ENCODE measurements around the gene COTL1.
"Not testable (repeated sequence)": the region's sequence is repeated elsewhere in the genome, so short reads cannot be mapped to it uniquely, and the experiment has no call there.

Gene COTL1

DNA sequence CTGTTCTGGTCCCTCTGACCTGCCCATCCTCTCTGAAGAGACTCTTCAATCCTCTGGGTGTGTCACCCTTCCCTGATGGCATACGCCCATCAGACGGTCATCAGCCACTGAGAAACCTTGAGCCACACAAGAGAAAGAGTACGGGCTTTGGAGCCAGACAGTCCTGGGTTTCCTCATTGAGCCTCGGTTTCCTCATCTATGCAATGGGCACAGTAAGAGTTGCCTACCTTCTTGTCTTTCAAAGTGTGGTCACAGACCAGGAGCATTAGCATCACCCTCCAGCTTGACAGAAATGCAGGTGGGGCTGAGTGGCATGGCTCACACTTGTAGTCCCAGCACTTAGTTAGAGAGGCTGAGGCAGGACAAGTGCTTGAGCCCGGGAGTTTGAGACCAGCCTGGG, 87.3 kb downstream of the COTL1 start:
- H3K36me3 Mint-ChIP-seq (ENCODE audit: insufficient read depth), result no peaks in the 10 kb centered on the region
- H3K27ac Mint-ChIP-seq (ENCODE audit: low read depth), result no peak overlapping the region
- ATAC-seq (replicated peaks; ENCODE audit: extremely low read depth, poor library complexity, severe bottlenecking) (no peak), DNase-seq (ENCODE audit: low spot score in 2 of 2) (no peak)
- no peaks in the 10 kb centered on the region for H3K4me1 Mint-ChIP-seq
- no peaks in the 10 kb centered on the region for H3K27me3 Mint-ChIP-seq
- H3K9me3 Mint-ChIP-seq, result peaks cover 8% of the 10 kb centered on the region
- no peak overlapping the region for H3K4me3 Mint-ChIP-seq

DNA sequence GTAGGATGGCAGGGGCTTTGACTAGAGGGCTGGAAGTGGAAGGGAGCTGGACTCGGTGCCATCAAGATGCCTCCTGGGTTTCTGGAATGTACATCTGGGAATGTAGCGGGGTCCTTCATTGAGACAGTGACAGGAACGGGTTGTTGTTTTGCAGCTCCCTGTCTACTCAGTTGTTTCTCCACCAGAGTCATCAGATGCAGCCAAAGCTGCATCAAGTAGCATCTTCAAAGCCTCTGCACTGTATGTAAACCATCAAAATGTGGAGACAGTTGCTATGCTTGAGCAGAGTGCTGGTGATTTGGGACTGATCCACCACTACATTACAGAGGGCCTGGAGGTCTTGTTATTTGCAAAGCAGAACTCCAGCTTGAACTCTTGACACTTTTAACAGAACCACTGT, 88.3 kb downstream of the COTL1 start:
- no peaks in the 10 kb centered on the region for H3K36me3 Mint-ChIP-seq (ENCODE audit: insufficient read depth)
- peaks cover 8% of the 10 kb centered on the region for H3K9me3 Mint-ChIP-seq
- no peak overlapping the region for H3K27ac Mint-ChIP-seq (ENCODE audit: low read depth)
- DNase-seq (ENCODE audit: low spot score in 2 of 2) (no peak), ATAC-seq (replicated peaks; ENCODE audit: extremely low read depth, poor library complexity, severe bottlenecking) (no peak)
- H3K4me3 Mint-ChIP-seq, result no peak overlapping the region
- H3K27me3 Mint-ChIP-seq, result no peaks in the 10 kb centered on the region
- no peaks in the 10 kb centered on the region for H3K4me1 Mint-ChIP-seq

GRCh38 chr16:84528322-84528721, 89.6 kb downstream of the COTL1 start:
- peaks cover 8% of the 10 kb centered on the region for H3K9me3 Mint-ChIP-seq
- no peaks in the 10 kb centered on the region for H3K27me3 Mint-ChIP-seq
- ATAC-seq (replicated peaks; ENCODE audit: extremely low read depth, poor library complexity, severe bottlenecking) (no peak), DNase-seq (ENCODE audit: low spot score in 2 of 2) (no peak)
- no peak overlapping the region for H3K27ac Mint-ChIP-seq (ENCODE audit: low read depth)
- H3K4me3 Mint-ChIP-seq, result no peak overlapping the region
- H3K4me1 Mint-ChIP-seq, result no peaks in the 10 kb centered on the region
- H3K36me3 Mint-ChIP-seq (ENCODE audit: insufficient read depth), result no peaks in the 10 kb centered on the region

DNA sequence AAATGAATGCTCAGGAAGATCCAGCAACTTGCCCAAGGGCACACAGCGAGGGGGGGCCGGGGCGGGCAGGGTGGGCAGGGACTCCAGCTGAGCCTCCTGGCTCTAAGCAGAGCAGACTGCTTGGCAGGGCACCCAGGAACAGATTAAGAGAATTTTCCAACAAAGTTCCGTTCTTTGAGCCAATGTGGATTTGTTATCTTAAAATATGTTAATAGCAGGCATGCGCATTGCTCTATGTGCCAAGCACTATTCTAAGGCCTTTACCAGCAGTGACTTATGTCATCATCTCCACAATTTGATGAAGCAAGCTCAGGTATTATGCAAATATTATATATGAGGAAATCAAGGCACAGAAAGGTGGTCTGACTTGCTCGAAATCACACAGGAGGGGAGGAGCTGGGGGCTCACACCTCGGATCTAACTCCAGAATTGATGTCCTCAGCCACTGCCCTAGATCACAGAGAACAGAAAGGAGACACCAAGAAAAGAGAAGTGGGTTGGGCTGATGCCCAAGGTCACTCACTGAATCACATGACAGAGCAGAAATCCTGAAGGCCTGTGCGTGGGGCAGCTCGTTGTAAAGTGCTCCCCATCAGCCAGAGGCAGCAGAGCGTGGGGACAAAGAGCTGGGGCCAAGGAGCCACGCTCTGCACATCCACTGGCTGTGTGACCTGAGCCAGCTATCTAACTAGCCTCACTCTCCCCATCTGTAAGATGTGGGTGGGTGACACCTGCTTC, 90.2 kb downstream of the COTL1 start:
- Mint-ChIP-seq H3K4me3 (no peak overlapping the region), H3K4me1 (no peaks in the 10 kb centered on the region), H3K27ac (ENCODE audit: low read depth) (no peak overlapping the region), H3K27me3 (no peaks in the 10 kb centered on the region), H3K36me3 (ENCODE audit: insufficient read depth) (no peaks in the 10 kb centered on the region), H3K9me3 (peaks cover 8% of the 10 kb centered on the region)
- no peak for DNase-seq (ENCODE audit: low spot score in 2 of 2)
- ATAC-seq (replicated peaks; ENCODE audit: extremely low read depth, poor library complexity, severe bottlenecking), result no peak

DNA sequence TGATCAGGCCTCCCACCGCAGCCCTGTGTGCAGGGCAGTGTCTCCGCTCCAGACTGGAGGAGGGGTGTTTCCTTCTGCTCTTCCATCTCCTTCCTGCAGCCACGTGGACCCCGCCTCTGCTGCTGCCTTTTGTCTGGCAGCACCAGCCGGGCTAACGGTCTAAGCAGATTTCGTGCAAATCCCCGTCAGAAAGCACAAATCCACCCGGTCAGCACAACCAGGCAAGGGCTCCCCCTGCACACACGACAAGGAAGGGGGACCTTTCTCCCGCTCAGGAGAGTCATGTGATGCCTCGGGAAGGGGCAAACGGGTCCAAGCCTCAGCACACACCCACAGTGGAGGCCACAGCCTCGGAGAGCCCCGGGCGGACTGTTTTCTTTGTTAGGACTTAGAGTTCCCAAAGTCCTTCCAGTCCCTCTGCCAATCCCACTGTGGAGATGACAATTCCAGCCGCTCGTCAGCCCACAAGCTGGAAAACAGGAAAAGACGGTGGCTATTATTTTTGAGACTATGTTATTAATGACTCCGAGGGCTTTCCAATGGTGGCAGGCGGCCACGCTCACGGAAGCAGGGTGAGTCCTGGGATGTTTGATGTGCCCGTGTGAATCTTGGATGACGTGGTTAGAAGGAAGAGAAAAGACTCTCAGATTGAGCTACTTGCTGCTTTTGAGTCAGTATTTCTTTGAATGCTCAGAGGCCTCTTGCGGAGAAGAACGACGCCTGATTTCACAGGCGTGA, 90.9 kb downstream of the COTL1 start:
- no peaks in the 10 kb centered on the region for H3K4me1 Mint-ChIP-seq
- no peaks in the 10 kb centered on the region for H3K36me3 Mint-ChIP-seq (ENCODE audit: insufficient read depth)
- H3K27me3 Mint-ChIP-seq, result no peaks in the 10 kb centered on the region
- H3K4me3 Mint-ChIP-seq, result no peak overlapping the region
- ATAC-seq (replicated peaks; ENCODE audit: extremely low read depth, poor library complexity, severe bottlenecking) (no peak), DNase-seq (ENCODE audit: low spot score in 2 of 2) (no peak)
- H3K9me3 Mint-ChIP-seq, result peaks cover 8% of the 10 kb centered on the region
- H3K27ac Mint-ChIP-seq (ENCODE audit: low read depth), result no peak overlapping the region

DNA sequence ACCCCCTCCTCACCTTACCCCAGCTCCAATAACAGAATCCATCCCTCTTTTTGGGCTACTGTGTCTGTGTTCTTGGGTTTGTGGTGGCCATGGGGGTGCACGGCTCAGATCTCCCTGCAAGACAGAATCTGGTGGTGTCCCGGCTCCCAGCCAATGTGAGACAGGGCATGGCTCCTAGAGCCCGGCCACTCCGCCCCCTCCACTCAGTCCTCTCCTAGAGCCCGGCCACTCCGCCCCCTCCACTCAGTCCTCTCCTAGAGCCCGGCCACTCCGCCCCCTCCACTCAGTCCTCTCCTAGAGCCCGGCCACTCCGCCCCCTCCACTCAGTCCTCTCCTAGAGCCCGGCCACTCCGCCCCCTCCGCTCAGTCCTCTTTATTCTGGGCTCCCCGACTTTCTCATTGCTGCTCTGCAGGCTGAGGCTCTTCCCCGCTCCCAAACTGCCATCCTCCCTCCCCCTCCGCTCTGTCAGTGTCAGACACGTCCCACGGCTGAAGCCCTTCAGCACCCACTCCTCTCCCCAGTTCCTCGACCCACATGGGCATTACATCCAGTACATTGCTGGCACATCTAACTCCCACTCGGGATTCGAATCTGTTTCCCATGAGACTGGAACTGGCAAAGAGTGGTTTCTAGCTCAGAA, 92.8 kb downstream of the COTL1 start:
- not testable (repeated sequence) for DNase-seq (ENCODE audit: low spot score in 2 of 2); H3K27ac Mint-ChIP-seq (ENCODE audit: low read depth); H3K4me3 Mint-ChIP-seq; H3K36me3 Mint-ChIP-seq (ENCODE audit: insufficient read depth); H3K27me3 Mint-ChIP-seq; H3K9me3 Mint-ChIP-seq; ATAC-seq (replicated peaks; ENCODE audit: extremely low read depth, poor library complexity, severe bottlenecking); H3K4me1 Mint-ChIP-seq

DNA sequence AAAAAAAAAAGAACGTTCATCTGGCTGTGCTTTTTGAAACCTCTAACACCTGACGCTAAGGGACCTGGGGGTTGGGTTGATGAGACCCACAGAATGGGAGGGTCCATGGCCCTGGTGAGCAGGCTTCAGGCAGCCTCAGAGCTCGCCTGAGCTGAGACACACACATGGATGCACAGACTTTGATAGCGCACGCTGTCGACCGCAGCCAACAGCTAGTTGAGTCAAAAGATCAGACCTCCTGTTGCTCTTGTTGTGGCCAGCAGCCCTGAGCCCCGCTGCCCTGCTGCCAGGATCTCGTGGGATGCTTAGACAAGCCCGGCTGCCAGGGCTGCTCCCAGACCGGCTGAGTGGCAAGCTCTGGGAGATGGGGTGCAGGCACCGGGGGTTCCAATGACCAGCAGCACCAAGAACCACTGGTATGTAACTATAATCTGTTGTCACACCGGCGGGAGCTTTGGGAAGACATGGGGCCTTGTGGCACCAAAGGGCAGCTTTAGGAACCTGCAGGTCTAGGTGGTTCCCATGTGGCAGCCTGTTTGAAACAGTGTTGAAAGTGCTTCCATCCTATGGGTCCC, 93.4 kb downstream of the COTL1 start:
- peaks cover 14% of the 10 kb centered on the region for H3K4me1 Mint-ChIP-seq
- no peaks in the 10 kb centered on the region for H3K27me3 Mint-ChIP-seq
- no peak overlapping the region for H3K4me3 Mint-ChIP-seq
- DNase-seq (ENCODE audit: low spot score in 2 of 2) (no peak), ATAC-seq (replicated peaks; ENCODE audit: extremely low read depth, poor library complexity, severe bottlenecking) (no peak)
- H3K9me3 Mint-ChIP-seq, result peaks cover 6% of the 10 kb centered on the region
- peaks cover 2% of the 10 kb centered on the region for H3K36me3 Mint-ChIP-seq (ENCODE audit: insufficient read depth)
- no peak overlapping the region for H3K27ac Mint-ChIP-seq (ENCODE audit: low read depth)

DNA sequence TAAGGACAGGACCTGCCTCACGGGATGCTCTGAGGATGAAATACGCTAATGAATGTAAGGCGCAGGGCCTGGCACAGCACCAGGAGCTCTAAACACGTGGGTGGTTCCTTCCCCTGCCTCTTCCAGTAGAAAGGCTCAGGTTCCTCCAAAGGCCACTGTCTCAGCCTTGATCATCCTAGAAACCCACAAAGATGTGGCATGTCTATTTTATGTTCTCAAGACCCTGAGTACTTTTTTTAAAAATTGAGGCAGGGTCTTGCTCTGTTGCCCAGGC, 96.4 kb downstream of the COTL1 start:
- DNase-seq (ENCODE audit: low spot score in 2 of 2), result no peak
- no peak overlapping the region for H3K27ac Mint-ChIP-seq (ENCODE audit: low read depth)
- H3K4me1 Mint-ChIP-seq, result peaks cover 33% of the 10 kb centered on the region
- ATAC-seq (replicated peaks; ENCODE audit: extremely low read depth, poor library complexity, severe bottlenecking), result no peak
- no peaks in the 10 kb centered on the region for H3K9me3 Mint-ChIP-seq
- H3K27me3 Mint-ChIP-seq, result no peaks in the 10 kb centered on the region
- H3K4me3 Mint-ChIP-seq, result no peak overlapping the region
- H3K36me3 Mint-ChIP-seq (ENCODE audit: insufficient read depth), result peaks cover 8% of the 10 kb centered on the region

GRCh38 chr16:84520725-84521496, 97.0 kb downstream of the COTL1 start:
- Mint-ChIP-seq H3K4me1 (peaks cover 38% of the 10 kb centered on the region), H3K27me3 (no peaks in the 10 kb centered on the region), H3K9me3 (no peaks in the 10 kb centered on the region), H3K4me3 (no peak overlapping the region), H3K36me3 (ENCODE audit: insufficient read depth) (peaks cover 8% of the 10 kb centered on the region), H3K27ac (ENCODE audit: low read depth) (no peak overlapping the region)
- ATAC-seq (replicated peaks; ENCODE audit: extremely low read depth, poor library complexity, severe bottlenecking), result no peak
- no peak for DNase-seq (ENCODE audit: low spot score in 2 of 2)

- Mint-ChIP-seq H3K4me3 (peak overlapping the region; percentile 25), H3K9me3 (no peaks in the 10 kb centered on the region)
Observed at GRCh38 chr16:84519855-84520254, 98.0 kb downstream of the COTL1 start.

GRCh38 chr16:84518804-84519341, 99.0 kb downstream of the COTL1 start:
- Mint-ChIP-seq H3K27ac (ENCODE audit: low read depth) (peak overlapping the region; percentile 70), H3K4me1 (peaks cover 56% of the 10 kb centered on the region), H3K9me3 (no peaks in the 10 kb centered on the region), H3K4me3 (peak overlapping the region; percentile 56), H3K36me3 (ENCODE audit: insufficient read depth) (peaks cover 12% of the 10 kb centered on the region), H3K27me3 (no peaks in the 10 kb centered on the region)
- peak; percentile 66 for ATAC-seq (replicated peaks; ENCODE audit: extremely low read depth, poor library complexity, severe bottlenecking)
- peak; percentile 39 to 73 for DNase-seq (ENCODE audit: low spot score in 2 of 2)

More at GRCh38 chr16:84519855-84520254, 98.0 kb downstream of the COTL1 start:
- ATAC-seq (replicated peaks; ENCODE audit: extremely low read depth, poor library complexity, severe bottlenecking) (no peak), DNase-seq (ENCODE audit: low spot score in 2 of 2) (no peak)
- Mint-ChIP-seq H3K27ac (ENCODE audit: low read depth) (no peak overlapping the region), H3K36me3 (ENCODE audit: insufficient read depth) (peaks cover 11% of the 10 kb centered on the region), H3K27me3 (no peaks in the 10 kb centered on the region), H3K4me1 (peaks cover 46% of the 10 kb centered on the region)

- H3K4me3 Mint-ChIP-seq, result peak overlapping the region; percentile 56
- DNase-seq (ENCODE audit: low spot score in 2 of 2); ATAC-seq (replicated peaks; ENCODE audit: extremely low read depth, poor library complexity, severe bottlenecking); H3K9me3 Mint-ChIP-seq; H3K27me3 Mint-ChIP-seq: not testable (repeated sequence)
- peaks cover 12% of the 10 kb centered on the region for H3K36me3 Mint-ChIP-seq (ENCODE audit: insufficient read depth)
- peaks cover 63% of the 10 kb centered on the region for H3K4me1 Mint-ChIP-seq
- H3K27ac Mint-ChIP-seq (ENCODE audit: low read depth), result peak overlapping the region; percentile 70
Observed at GRCh38 chr16:84518220-84518619, 99.7 kb downstream of the COTL1 start.

Measured in central memory CD8-positive, alpha-beta T cell (primary cell).